GM13977 (cell line): ENCODE measurements around the gene C14orf93.

Source experiments
- DNase-seq: peaks from one replicate; pipeline ENCODE4 v3.0.0; 2012; ENCODE audit warnings: low spot score
- in situ Hi-C: fragments of 300-500 bp; cut with MboI; formaldehyde crosslinking; loops from one replicate; pipeline ENCODE4 v1.12.0; 2022; ENCODE audit warnings: low sequenced_read_pairs, low pct_unique_long_range_greater_than_20kb, mixed read lengths, inconsistent platforms; ENCODE audit not compliant: unreplicated experiment
- TF ChIP-seq, protein P1 (sequence below): IDR thresholded peaks from 2 replicates; pipeline ENCODE4 v1.5.1; 2012; ENCODE audit warnings: mild to moderate bottlenecking, control low read depth; ENCODE audit not compliant: insufficient read depth; ENCODE audit errors: extremely low read depth, missing control alignments

Gene C14orf93

DNA sequence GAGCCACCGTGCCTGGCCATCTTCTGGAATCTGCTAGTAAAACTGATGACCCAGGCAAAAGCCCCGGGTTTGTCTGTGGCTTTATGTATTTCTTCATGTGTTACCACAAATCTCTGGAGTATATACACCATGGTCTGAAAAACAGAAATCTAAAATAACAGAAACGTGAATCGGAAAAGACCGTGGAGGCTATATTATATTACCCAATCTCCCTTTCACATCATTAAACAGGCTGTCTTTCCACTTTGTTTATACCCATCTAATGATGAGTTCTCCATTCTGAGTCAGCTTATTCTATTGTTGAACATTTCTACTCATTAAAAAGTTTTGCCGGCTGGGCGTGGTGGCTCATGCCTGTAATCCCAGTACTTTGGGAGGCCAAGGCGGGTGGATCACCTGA is 18.1 kb downstream of the C14orf93 start:
- in situ Hi-C loops = no loop called here
- DNase-seq = no peak
- TF ChIP-seq, protein P1, sequence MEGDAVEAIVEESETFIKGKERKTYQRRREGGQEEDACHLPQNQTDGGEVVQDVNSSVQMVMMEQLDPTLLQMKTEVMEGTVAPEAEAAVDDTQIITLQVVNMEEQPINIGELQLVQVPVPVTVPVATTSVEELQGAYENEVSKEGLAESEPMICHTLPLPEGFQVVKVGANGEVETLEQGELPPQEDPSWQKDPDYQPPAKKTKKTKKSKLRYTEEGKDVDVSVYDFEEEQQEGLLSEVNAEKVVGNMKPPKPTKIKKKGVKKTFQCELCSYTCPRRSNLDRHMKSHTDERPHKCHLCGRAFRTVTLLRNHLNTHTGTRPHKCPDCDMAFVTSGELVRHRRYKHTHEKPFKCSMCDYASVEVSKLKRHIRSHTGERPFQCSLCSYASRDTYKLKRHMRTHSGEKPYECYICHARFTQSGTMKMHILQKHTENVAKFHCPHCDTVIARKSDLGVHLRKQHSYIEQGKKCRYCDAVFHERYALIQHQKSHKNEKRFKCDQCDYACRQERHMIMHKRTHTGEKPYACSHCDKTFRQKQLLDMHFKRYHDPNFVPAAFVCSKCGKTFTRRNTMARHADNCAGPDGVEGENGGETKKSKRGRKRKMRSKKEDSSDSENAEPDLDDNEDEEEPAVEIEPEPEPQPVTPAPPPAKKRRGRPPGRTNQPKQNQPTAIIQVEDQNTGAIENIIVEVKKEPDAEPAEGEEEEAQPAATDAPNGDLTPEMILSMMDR = no peak

DNA sequence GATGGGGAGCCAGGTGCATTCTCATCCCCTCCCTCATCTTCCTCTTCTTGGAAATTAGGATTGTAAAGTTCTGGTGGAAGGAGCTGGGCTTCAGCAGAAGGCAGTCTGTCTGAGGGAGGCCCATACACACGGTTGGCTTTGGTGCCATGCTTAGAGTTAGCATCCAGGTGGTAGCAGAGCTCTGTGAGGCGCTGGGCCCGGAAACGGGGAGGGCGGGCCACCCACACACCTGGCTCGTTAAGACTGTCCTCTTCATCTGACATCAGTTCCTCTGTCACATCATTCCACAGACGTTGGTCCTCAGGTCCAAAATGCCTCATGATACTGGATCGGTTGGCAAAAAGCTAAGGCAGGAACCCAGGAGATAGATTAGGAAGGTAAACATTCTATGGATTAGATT is 22.7 kb downstream of the C14orf93 start:
- in situ Hi-C loops = no loop called here

DNA sequence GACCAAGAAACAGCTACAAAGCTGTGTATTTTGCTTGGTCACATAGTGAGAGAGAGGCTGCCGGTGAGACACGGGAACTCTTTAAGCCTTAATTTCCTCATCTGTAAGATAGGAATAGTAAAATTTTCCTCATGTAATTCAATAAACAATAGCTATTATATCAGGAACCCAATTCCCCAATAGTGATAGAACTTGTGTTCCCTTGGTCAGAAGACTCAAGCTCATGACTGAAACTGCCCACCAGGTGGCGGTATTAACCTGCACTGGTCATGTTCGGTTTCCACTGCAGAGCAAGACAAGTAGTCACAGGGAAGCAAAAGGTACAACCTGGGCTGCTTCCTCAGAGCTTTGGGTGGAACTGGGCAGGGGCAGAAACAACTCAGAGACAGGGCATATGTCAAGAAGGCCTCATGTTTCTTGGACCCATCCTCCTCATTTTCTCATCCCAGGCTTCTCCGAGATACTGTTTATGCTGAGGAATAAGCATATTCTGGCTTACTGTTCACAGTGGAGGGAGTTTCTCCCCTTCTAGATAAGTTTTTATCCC is 23.4 kb downstream of the C14orf93 start:
- TF ChIP-seq, protein P1 = peak; percentile 90
- DNase-seq = peak; percentile 86
- in situ Hi-C loops = no loop called here

More for the DNA sequence above, 22.7 kb downstream of the C14orf93 start:
- TF ChIP-seq, protein P1 = no peak
- DNase-seq = no peak

DNA sequence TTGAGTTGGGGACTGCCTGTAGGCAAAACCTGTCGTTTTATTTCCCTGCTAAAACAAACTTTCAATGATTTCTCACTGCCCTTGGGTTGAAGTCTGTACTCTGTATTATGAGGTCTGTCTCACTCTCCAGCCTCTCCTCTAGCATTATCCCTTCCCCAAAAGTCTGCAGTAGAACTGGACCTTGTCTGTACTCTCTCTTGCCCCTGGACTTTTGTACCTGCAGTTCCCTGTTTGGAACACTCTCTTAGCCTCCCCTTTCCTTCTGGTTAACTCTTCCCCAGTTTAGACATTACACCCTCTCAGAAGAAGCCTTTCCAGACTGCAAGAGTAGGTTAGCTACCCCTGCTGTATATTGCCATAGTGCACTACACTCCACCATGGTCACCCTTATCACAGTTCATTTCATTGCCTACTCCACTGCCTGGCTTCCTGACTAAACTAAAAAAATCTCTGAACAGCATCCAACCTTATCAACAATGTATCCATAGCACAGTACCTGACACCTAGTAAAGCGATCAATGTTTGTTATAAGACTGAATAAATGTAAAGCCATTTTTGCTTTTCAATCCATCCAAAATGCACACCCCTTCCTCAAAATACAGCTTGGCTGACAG is 23.9 kb downstream of the C14orf93 start:
- TF ChIP-seq, protein P1 = no peak
- no peak for DNase-seq
- in situ Hi-C loops = no loop called here

DNA sequence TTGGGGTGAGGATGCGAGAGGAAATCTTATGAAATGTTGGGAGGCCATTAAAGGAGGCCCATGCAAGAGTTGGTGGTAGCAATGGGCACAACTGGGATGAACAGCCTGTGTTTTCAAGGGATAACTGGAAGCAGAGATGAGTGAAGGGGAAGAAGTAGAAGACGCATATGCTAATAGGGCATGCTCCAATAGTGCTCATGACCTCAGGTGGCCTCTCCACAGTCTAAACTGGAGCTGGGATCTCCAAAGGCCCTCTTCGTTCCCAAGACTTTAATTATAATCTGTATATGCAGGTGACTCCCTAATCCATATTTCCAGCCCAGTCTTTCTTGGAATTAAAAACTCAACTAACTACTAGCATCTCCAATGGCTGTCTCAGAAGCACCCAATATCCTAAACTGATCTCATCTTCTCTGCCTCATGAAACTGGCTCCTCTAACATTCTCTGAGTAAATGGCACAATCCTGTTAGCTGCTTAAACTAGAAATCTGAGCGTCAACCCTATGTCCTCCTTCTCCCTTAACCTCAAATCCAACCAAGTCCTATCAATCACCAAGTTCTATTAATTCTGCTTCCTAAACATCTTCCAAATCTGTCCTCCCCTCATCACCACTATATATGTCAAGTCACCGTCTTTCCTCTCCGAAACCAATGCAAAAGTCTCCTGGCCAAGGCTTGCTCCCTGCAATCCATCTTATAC is 24.8 kb downstream of the C14orf93 start:
- TF ChIP-seq, protein P1 = no peak
- DNase-seq = no peak
- in situ Hi-C loops = no loop called here

DNA sequence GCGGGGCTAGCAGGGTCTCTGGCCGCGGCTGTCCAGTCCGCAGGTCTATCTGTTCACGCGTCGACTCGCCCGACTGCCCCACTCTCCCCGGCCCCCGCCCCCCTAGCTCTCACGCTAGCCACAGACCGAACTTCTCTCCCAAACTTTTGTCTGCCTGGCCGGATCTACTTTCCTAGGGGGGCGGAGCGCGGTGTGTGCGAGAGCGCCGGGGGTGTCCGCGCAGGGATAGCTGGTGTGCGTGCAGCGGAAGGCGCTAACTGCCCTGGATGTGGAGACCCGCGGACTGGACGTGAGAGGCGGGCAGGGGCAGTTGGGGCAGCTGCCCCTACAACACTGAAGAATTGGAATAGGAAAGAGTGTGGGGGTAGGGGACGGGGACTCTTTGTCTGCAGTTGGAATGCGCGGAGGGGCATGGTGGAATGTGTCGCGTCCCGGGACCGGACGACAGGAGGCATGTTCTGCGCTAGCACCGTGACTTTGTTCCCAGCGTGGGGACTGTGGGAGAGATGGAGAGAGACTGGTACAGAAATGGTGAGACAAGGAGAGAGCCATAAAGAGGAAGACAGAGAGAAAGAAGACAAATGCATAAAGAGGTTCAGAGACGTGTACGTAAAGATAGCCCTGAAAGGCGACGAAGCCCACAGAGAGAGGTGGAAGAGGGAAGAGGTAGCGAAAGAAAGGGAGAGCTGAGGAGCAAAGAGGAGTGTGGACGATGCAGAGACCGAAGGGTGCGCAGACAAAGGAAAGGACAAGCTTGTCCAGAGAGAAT is 27.3 kb downstream of the C14orf93 start, which contains the start of gene AJUBA:
Gene AJUBA (minus strand): TSS at position 75 of the 769 bp plus-strand sequence. CDS start 285 bp downstream, outside the sequence.
- in situ Hi-C loops = no loop called here
- TF ChIP-seq, protein P1 = no peak
- peak; percentile 89 for DNase-seq
